Osteocyte (in vitro differentiated cells): Measurements from ENCODE around the gene OLFML2A. TPM values are rescaled to one million over a fixed set of nuclear protein-coding genes. Genes with fewer than 3 reads are reported as not detected.
A peak's percentile ranks its signal among the peaks of the same experiment; 100 is the strongest.

Source experiments
- DNase-seq: peaks from one replicate; pipeline ENCODE4 v3.0.0; 2021; ENCODE audit warnings: mixed read lengths; ENCODE audit not compliant: unreplicated experiment; ENCODE audit errors: extremely low spot score
- H3K27ac Mint-ChIP-seq: one replicate; pipeline ENCODE4 v1.8.0; 2021; ENCODE audit warnings: mild to moderate bottlenecking, mixed read lengths; ENCODE audit not compliant: unreplicated experiment
- H3K27me3 Mint-ChIP-seq: one replicate; pipeline ENCODE4 v1.8.0; 2021; ENCODE audit warnings: mixed read lengths; ENCODE audit not compliant: unreplicated experiment
- H3K36me3 Mint-ChIP-seq: one replicate; pipeline ENCODE4 v1.8.0; 2021; ENCODE audit warnings: mixed read lengths; ENCODE audit not compliant: unreplicated experiment
- H3K4me1 Mint-ChIP-seq: one replicate; pipeline ENCODE4 v1.8.0; 2021; ENCODE audit warnings: mixed read lengths; ENCODE audit not compliant: unreplicated experiment
- H3K4me3 Mint-ChIP-seq: one replicate; pipeline ENCODE4 v1.8.0; 2021; ENCODE audit warnings: mild to moderate bottlenecking, moderate library complexity, mixed read lengths; ENCODE audit not compliant: unreplicated experiment
- H3K9me3 Mint-ChIP-seq: one replicate; pipeline ENCODE4 v1.8.0; 2021; ENCODE audit warnings: mixed read lengths; ENCODE audit not compliant: unreplicated experiment
- CTCF ChIP-seq: fragments of 200-600 bp; sonication (generic); IDR thresholded peaks from 2 replicates; pipeline ENCODE4 v1.5.0; 2021; ENCODE audit warnings: antibody characterized with exemption, mild to moderate bottlenecking, moderate library complexity
- total RNA-seq: library from RNA; stranded (reverse); gene quantifications from 2 replicates; pipeline ENCODE4 v1.2.1, GENCODE V29; 2021

Gene OLFML2A
- total RNA-seq, 1 donor from 2014 or later = 146 TPM

GRCh38 chr9:124809741-124810500 lies 33.0 kb downstream of the OLFML2A start:
- peaks cover 14% of the 10 kb centered on the region for H3K36me3 Mint-ChIP-seq
- H3K27me3 Mint-ChIP-seq = no peaks in the 10 kb centered on the region
- TF ChIP-seq CTCF = no peak
- H3K27ac Mint-ChIP-seq = peak overlapping the region; percentile 92
- no peaks in the 10 kb centered on the region for H3K9me3 Mint-ChIP-seq
- no peak overlapping the region for H3K4me3 Mint-ChIP-seq
- DNase-seq = no peak
- H3K4me1 Mint-ChIP-seq = peaks cover 40% of the 10 kb centered on the region

- H3K4me3 Mint-ChIP-seq = no peak overlapping the region
- peak overlapping the region; percentile 92 for H3K27ac Mint-ChIP-seq
- peaks cover 40% of the 10 kb centered on the region for H3K4me1 Mint-ChIP-seq
- H3K27me3 Mint-ChIP-seq = no peaks in the 10 kb centered on the region
- TF ChIP-seq CTCF = peak; percentile 21
- H3K9me3 Mint-ChIP-seq = no peaks in the 10 kb centered on the region
- DNase-seq = no peak
- peaks cover 12% of the 10 kb centered on the region for H3K36me3 Mint-ChIP-seq
Measured at GRCh38 chr9:124810663-124811355, 33.9 kb downstream of the OLFML2A start.

GRCh38 chr9:124812441-124812876 lies 35.5 kb downstream of the OLFML2A start:
- Mint-ChIP-seq H3K36me3 (peaks cover 10% of the 10 kb centered on the region), H3K27me3 (no peaks in the 10 kb centered on the region), H3K4me1 (peaks cover 40% of the 10 kb centered on the region), H3K27ac (peak overlapping the region; percentile 92), H3K4me3 (peak overlapping the region; percentile 38), H3K9me3 (no peaks in the 10 kb centered on the region)
- no peak for TF ChIP-seq CTCF
- peak; percentile 95 for DNase-seq

- Mint-ChIP-seq H3K27ac (peak overlapping the region; percentile 92), H3K4me3 (peak overlapping the region; percentile 38), H3K4me1 (peaks cover 41% of the 10 kb centered on the region)
Measured at GRCh38 chr9:124813041-124813440, 36.1 kb downstream of the OLFML2A start.

More at GRCh38 chr9:124813041-124813440, 36.1 kb downstream of the OLFML2A start:
- no peak for TF ChIP-seq CTCF
- no peaks in the 10 kb centered on the region for H3K27me3 Mint-ChIP-seq
- no peak for DNase-seq
- H3K9me3 Mint-ChIP-seq = no peaks in the 10 kb centered on the region
- peaks cover 10% of the 10 kb centered on the region for H3K36me3 Mint-ChIP-seq
